ENCODE measurements around the gene SHANK2. TPM values are rescaled to one million over a fixed set of nuclear protein-coding genes. Genes with fewer than 3 reads are reported as not detected.

SHANK2 gene
- total RNA-seq, 1 experiment from 2014 or later, result 23.8 TPM

GRCh38 chr11:71232364-71232763 is 20.0 kb downstream of the SHANK2 start:
- Histone ChIP-seq H4K8ac (replicated peaks; ENCODE audit: insufficient read length, low read depth, low read length) (no peak overlapping the region), H3K4ac (ENCODE audit: low read depth, low read length) (no peak overlapping the region), H2BK12ac (ENCODE audit: insufficient read length, low read depth, low read length) (no peak overlapping the region), H3K56ac (ENCODE audit: insufficient read length, low read depth, low read length) (no peak overlapping the region), H2BK5ac (ENCODE audit: insufficient read length, low read length) (no peak overlapping the region), H3K18ac (ENCODE audit: insufficient read length, low read depth, low read length) (no peak overlapping the region), H4K5ac (ENCODE audit: insufficient read length, low read depth, low read length) (no peak overlapping the region), H3K23ac (ENCODE audit: insufficient read length, low read depth, low read length) (no peak overlapping the region), H2AK5ac (ENCODE audit: insufficient read length, low read length) (no peak overlapping the region), H3K27ac (ENCODE audit: insufficient read length, low read depth, low read length) (no peak overlapping the region), H3K79me1 (ENCODE audit: insufficient read depth, low read depth, low read length, poor library complexity, severe bottlenecking) (peaks cover 9% of the 10 kb centered on the region), H3K27me3 (ENCODE audit: insufficient read depth, low read length) (no peaks in the 10 kb centered on the region), H4K20me1 (ENCODE audit: control insufficient read depth, insufficient read depth, insufficient read length) (no peaks in the 10 kb centered on the region), H3K4me2 (ENCODE audit: insufficient read depth, insufficient read length, low read length) (no peak overlapping the region), H3K9ac (ENCODE audit: extremely low read depth, insufficient read length, low read length) (no peak overlapping the region), H3T11ph (ENCODE audit: low read length) (no peak overlapping the region), H3K14ac (ENCODE audit: insufficient read depth, low read length) (no peak overlapping the region), H2BK15ac (ENCODE audit: low read depth, low read length) (no peak overlapping the region), H2BK20ac (ENCODE audit: low read depth, low read length, poor library complexity, severe bottlenecking) (no peak overlapping the region), H2BK120ac (ENCODE audit: low read depth, low read length, poor library complexity, severe bottlenecking) (no peak overlapping the region), H3K9me3 (ENCODE audit: control insufficient read depth, low read depth, low read length) (no peaks in the 10 kb centered on the region), H4K91ac (ENCODE audit: insufficient read length, low read depth, low read length) (no peak overlapping the region), H3K4me1 (ENCODE audit: insufficient read depth, low read length) (peaks cover 3% of the 10 kb centered on the region; the same call in 1 of the 2 replicates), H3K23me2 (ENCODE audit: insufficient read length, low read depth, low read length, poor library complexity, severe bottlenecking) (no peaks in the 10 kb centered on the region), H2AFZ (ENCODE audit: low read length) (no peak overlapping the region), H3K79me2 (ENCODE audit: insufficient read depth, low read length) (peaks cover 15% of the 10 kb centered on the region; the same call in 1 of the 2 replicates)
- H3K9me3 Mint-ChIP-seq, result peaks cover 10 to 15% of the 10 kb centered on the region in 2 experiments
- no peak overlapping the region for H3K4me3 Mint-ChIP-seq
- no CpG with 5 or more reads among the region's 3 CpGs for WGBS (ENCODE audit: extremely low coverage, insufficient read length, low lambda C conversion rate)
- H3K4me1 Mint-ChIP-seq, result peaks cover 14 to 17% of the 10 kb centered on the region in 2 experiments
- no peaks in the 10 kb centered on the region for H3K27me3 Mint-ChIP-seq (ENCODE audit: low read depth)
- TF ChIP-seq, protein P1, sequence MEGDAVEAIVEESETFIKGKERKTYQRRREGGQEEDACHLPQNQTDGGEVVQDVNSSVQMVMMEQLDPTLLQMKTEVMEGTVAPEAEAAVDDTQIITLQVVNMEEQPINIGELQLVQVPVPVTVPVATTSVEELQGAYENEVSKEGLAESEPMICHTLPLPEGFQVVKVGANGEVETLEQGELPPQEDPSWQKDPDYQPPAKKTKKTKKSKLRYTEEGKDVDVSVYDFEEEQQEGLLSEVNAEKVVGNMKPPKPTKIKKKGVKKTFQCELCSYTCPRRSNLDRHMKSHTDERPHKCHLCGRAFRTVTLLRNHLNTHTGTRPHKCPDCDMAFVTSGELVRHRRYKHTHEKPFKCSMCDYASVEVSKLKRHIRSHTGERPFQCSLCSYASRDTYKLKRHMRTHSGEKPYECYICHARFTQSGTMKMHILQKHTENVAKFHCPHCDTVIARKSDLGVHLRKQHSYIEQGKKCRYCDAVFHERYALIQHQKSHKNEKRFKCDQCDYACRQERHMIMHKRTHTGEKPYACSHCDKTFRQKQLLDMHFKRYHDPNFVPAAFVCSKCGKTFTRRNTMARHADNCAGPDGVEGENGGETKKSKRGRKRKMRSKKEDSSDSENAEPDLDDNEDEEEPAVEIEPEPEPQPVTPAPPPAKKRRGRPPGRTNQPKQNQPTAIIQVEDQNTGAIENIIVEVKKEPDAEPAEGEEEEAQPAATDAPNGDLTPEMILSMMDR (conservative IDR thresholded peaks at IDR 0.05), result no peak
- no peak overlapping the region for H3K27ac Mint-ChIP-seq
- no peak for DNase-seq
- peaks cover 14 to 34% (median 28%) of the 10 kb centered on the region in 3 experiments for H3K36me3 Mint-ChIP-seq (ENCODE audit: insufficient read depth in 1 of 3, low read depth in 3 of 3)

Measured in H9 (cell line).